GM12878 (cell line): Measurements from ENCODE around the gene PRDX3. TPM values are rescaled to one million over a fixed set of nuclear protein-coding genes. Genes with fewer than 3 reads are reported as not detected.

ENCODE experiments used
- ATF3 ChIP-seq: IDR thresholded peaks from 2 replicates; pipeline ENCODE4 v1.6.1; 2011; ENCODE audit warnings: low read depth, mild to moderate bottlenecking, low read length, moderate library complexity, borderline replicate concordance; ENCODE audit errors: extremely low read depth
- BCL11A ChIP-seq: IDR thresholded peaks from 2 replicates; pipeline ENCODE4 v1.6.1; 2011; ENCODE audit warnings: low read depth, low read length
- BCL3 ChIP-seq: IDR thresholded peaks from 2 replicates; pipeline ENCODE4 v1.6.1; 2011; ENCODE audit warnings: borderline replicate concordance, low read depth, mild to moderate bottlenecking, moderate library complexity, low read length; ENCODE audit not compliant: insufficient read depth, poor library complexity, severe bottlenecking
- EED ChIP-seq: sonication (generic); IDR thresholded peaks from 2 replicates; pipeline ENCODE4 v1.6.1; 2016; ENCODE audit warnings: antibody characterized with exemption, low read depth
- HDGF ChIP-seq: fragments of 450-650 bp; IDR thresholded peaks from 2 replicates; pipeline ENCODE4 v1.6.1; 2016; ENCODE audit warnings: antibody characterized with exemption
- JUNB ChIP-seq: IDR thresholded peaks from 2 replicates; pipeline ENCODE4 v1.6.1; 2016; ENCODE audit warnings: antibody characterized with exemption, mild to moderate bottlenecking
- NFIC ChIP-seq: IDR thresholded peaks from 2 replicates; pipeline ENCODE4 v1.6.1; 2012; ENCODE audit warnings: low read depth, mild to moderate bottlenecking, inconsistent platforms, low read length, moderate library complexity
- NFYB ChIP-seq: IDR thresholded peaks from 2 replicates; pipeline ENCODE4 v1.6.1; 2011; ENCODE audit warnings: low read depth, mild to moderate bottlenecking, low read length, improper control_type of control experiment, moderate library complexity; ENCODE audit not compliant: insufficient read depth
- NR2C1 ChIP-seq: fragments of 450-650 bp; IDR thresholded peaks from 2 replicates; pipeline ENCODE4 v1.6.1; 2017; ENCODE audit warnings: antibody characterized with exemption, mild to moderate bottlenecking, moderate library complexity
- PAX8 ChIP-seq: fragments of 450-650 bp; IDR thresholded peaks from 2 replicates; pipeline ENCODE4 v1.6.1; 2017; ENCODE audit warnings: mild to moderate bottlenecking, moderate library complexity
- POLR2A ChIP-seq: IDR thresholded peaks from 2 replicates; pipeline ENCODE4 v1.6.1; 2011; ENCODE audit warnings: low read depth, mild to moderate bottlenecking, low read length
- SIX5 ChIP-seq: IDR thresholded peaks from 2 replicates; pipeline ENCODE4 v1.6.1; 2011; ENCODE audit warnings: mild to moderate bottlenecking, low read depth, low read length, moderate library complexity; ENCODE audit not compliant: severe bottlenecking
- SREBF1 ChIP-seq: IDR thresholded peaks from 2 replicates; pipeline ENCODE4 v1.6.1; 2012; ENCODE audit warnings: mild to moderate bottlenecking, low read length
- USF1 ChIP-seq: IDR thresholded peaks from 2 replicates; pipeline ENCODE4 v1.6.1; 2011; ENCODE audit warnings: borderline replicate concordance, low read depth, mild to moderate bottlenecking, moderate library complexity, mixed read lengths, low read length; ENCODE audit not compliant: insufficient read depth; ENCODE audit errors: extremely low read length
- ZBED1 ChIP-seq: IDR thresholded peaks from 2 replicates; pipeline ENCODE4 v1.6.1; 2016; ENCODE audit warnings: borderline replicate concordance
- ZBTB40 ChIP-seq: fragments of 450-650 bp; IDR thresholded peaks from 2 replicates; pipeline ENCODE4 v1.6.1; 2016; ENCODE audit warnings: mild to moderate bottlenecking, moderate library complexity, borderline replicate concordance
- ZNF207 ChIP-seq: fragments of 450-650 bp; IDR thresholded peaks from 2 replicates; pipeline ENCODE4 v1.6.1; 2014; ENCODE audit warnings: antibody characterized with exemption, mild to moderate bottlenecking, borderline replicate concordance
- ZZZ3 ChIP-seq: IDR thresholded peaks from 2 replicates; pipeline ENCODE4 v1.6.1; 2011; ENCODE audit warnings: low read depth; ENCODE audit not compliant: control insufficient read depth, insufficient read length
- polyA plus RNA-seq, 11 experiments: library from polyadenylated mRNA; depleted of rRNA in 4 of 11; unstranded in 6 of 11; stranded (reverse) in 5 of 11; fragments of >200 nt; fragmentation: Nextera tagmentation in 4 of 11; fragmentation: Illumina TruSeq in 1 of 11; extraction: Ambion mirVana in 4 of 11; extraction: Trizol in 1 of 11; gene quantifications; 1 replicate in 1 of 11; 2 replicates in 10 of 11; pipeline versions ENCODE4 v1.2.1 to v1.2.3, GENCODE V29; 2011 to 2016; ENCODE audit warnings: inconsistent platforms in 2 of 11, missing spikeins in 2 of 11, low read depth in 1 of 11
- total RNA-seq, 4 experiments: library from RNA; depleted of rRNA in 3 of 4; stranded (reverse); fragments of >200 nt in 3 of 4; fragmentation: Illumina TruSeq in 1 of 4; extraction: Trizol in 1 of 4; gene quantifications; 2 replicates each; pipeline versions ENCODE4 v1.2.1 to v1.2.3, GENCODE V29; 2013 to 2021
- TF ChIP-seq, protein P1 (sequence below): fragments of 450-650 bp; IDR thresholded peaks from 2 replicates; pipeline ENCODE4 v1.6.1; 2017; ENCODE audit warnings: mild to moderate bottlenecking, moderate library complexity
- TF ChIP-seq, protein P2 (sequence below): IDR thresholded peaks from 2 replicates; pipeline ENCODE4 v1.6.1; 2012; ENCODE audit warnings: low read depth, low read length, improper control_type of control experiment

PRDX3 gene
- total and polyA plus RNA-seq, 10 of the 15 experiments (the other 5 are each of a cell fraction or from before 2014, with no cell fraction given): 195 to 1,431 (median 398) TPM

GRCh38 chr10:119189811-119190282, 11.2 kb upstream of the PRDX3 start (continued):
- TF ChIP-seq PAX8: no peak
- no peak for TF ChIP-seq ZNF207
- TF ChIP-seq ZBED1: no peak
- TF ChIP-seq NR2C1: no peak
- TF ChIP-seq NFIC: peak; percentile 86
- no peak for TF ChIP-seq JUNB
- TF ChIP-seq SREBF1: no peak
- no peak for TF ChIP-seq ZBTB40
- TF ChIP-seq, protein P1, sequence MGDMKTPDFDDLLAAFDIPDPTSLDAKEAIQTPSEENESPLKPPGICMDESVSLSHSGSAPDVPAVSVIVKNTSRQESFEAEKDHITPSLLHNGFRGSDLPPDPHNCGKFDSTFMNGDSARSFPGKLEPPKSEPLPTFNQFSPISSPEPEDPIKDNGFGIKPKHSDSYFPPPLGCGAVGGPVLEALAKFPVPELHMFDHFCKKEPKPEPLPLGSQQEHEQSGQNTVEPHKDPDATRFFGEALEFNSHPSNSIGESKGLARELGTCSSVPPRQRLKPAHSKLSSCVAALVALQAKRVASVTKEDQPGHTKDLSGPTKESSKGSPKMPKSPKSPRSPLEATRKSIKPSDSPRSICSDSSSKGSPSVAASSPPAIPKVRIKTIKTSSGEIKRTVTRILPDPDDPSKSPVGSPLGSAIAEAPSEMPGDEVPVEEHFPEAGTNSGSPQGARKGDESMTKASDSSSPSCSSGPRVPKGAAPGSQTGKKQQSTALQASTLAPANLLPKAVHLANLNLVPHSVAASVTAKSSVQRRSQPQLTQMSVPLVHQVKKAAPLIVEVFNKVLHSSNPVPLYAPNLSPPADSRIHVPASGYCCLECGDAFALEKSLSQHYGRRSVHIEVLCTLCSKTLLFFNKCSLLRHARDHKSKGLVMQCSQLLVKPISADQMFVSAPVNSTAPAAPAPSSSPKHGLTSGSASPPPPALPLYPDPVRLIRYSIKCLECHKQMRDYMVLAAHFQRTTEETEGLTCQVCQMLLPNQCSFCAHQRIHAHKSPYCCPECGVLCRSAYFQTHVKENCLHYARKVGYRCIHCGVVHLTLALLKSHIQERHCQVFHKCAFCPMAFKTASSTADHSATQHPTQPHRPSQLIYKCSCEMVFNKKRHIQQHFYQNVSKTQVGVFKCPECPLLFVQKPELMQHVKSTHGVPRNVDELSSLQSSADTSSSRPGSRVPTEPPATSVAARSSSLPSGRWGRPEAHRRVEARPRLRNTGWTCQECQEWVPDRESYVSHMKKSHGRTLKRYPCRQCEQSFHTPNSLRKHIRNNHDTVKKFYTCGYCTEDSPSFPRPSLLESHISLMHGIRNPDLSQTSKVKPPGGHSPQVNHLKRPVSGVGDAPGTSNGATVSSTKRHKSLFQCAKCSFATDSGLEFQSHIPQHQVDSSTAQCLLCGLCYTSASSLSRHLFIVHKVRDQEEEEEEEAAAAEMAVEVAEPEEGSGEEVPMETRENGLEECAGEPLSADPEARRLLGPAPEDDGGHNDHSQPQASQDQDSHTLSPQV: no peak
- no peak for TF ChIP-seq HDGF
- TF ChIP-seq ZZZ3: no peak
- no peak for TF ChIP-seq POLR2A
- TF ChIP-seq BCL11A: peak; percentile 59; the same call in 1 of the 2 replicates
- TF ChIP-seq, protein P2, sequence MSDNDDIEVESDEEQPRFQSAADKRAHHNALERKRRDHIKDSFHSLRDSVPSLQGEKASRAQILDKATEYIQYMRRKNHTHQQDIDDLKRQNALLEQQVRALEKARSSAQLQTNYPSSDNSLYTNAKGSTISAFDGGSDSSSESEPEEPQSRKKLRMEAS: no peak
- TF ChIP-seq NFYB: no peak
- TF ChIP-seq SIX5: no peak
- TF ChIP-seq EED: peak; percentile 96
- no peak for TF ChIP-seq ATF3
- no peak for TF ChIP-seq USF1
- TF ChIP-seq BCL3: no peak
